Sigmoid colon (tissue), 7 donors: ENCODE results near the gene SMC3. TPM values are rescaled to one million over a fixed set of nuclear protein-coding genes. Genes with fewer than 3 reads are reported as not detected.
"Not testable (repeated sequence)": the region's sequence is repeated elsewhere in the genome, so short reads cannot be mapped to it uniquely, and the experiment has no call there.

Experiments used
- DNase-seq: peaks from one replicate; pipeline ENCODE4 v3.0.0-alpha.2; 2019
- H3K27ac ChIP-seq, 4 donors: fragments of 200-600 bp; sonication (generic); one replicate each; pipeline ENCODE4 v1.5.1; 2016 to 2019; ENCODE audit warnings: mild to moderate bottlenecking in 1 of 4
- H3K27me3 ChIP-seq, 3 donors: fragments of 200-600 bp; sonication (generic); one replicate each; pipeline ENCODE4 v1.5.1; 2019; ENCODE audit warnings: mild to moderate bottlenecking in 1 of 3
- H3K36me3 ChIP-seq, 4 donors: fragments of 200-600 bp; sonication (generic); one replicate each; pipeline ENCODE4 v1.5.1; 2016 to 2019
- H3K4me1 ChIP-seq, 4 donors: fragments of 200-600 bp; sonication (generic); one replicate each; pipeline ENCODE4 v1.5.1; 2017 to 2019
- H3K4me3 ChIP-seq, 4 donors: fragments of 200-600 bp; sonication (generic); one replicate each; pipeline ENCODE4 v1.5.1; 2017 to 2019; ENCODE audit warnings: mild to moderate bottlenecking in 2 of 4, moderate library complexity in 1 of 4
- H3K9me3 ChIP-seq, 4 donors: fragments of 200-600 bp in 3 of 4; sonication (generic) in 3 of 4; one replicate each; pipeline versions ENCODE4 v1.5.1 to v1.6.1; 2013 to 2019
- EP300 ChIP-seq, 4 donors: sonication (generic); formaldehyde crosslinking; IDR thresholded peaks; one replicate each; pipeline ENCODE4 v1.6.1; 2017; ENCODE audit warnings: antibody characterized with exemption in 4 of 4
- POLR2A ChIP-seq, 2 donors: fragments of 450-650 bp; IDR thresholded peaks; one replicate each; pipeline ENCODE4 v1.6.1; 2016; ENCODE audit warnings: antibody characterized with exemption in 2 of 2, mild to moderate bottlenecking in 2 of 2, moderate library complexity in 2 of 2
- POLR2AphosphoS5 ChIP-seq, 4 donors: sonication (generic); formaldehyde crosslinking; IDR thresholded peaks; one replicate each; pipeline ENCODE4 v1.6.1; 2017; ENCODE audit warnings: antibody characterized with exemption in 4 of 4
- WGBS, 2 donors: extraction: QIAGEN DNeasy Blood & Tissue Kit; methylation state at CpG; one replicate each; pipeline ENCODE4 v1.1.7; 2013; 5-methylcytosine and 5-hydroxymethylcytosine counted together
- intact Hi-C: fragments of 100-400 bp; cut with DNase I; formaldehyde crosslinking; loops from one replicate; pipeline ENCODE4 v1.15.1; 2023
- polyA plus RNA-seq, 3 donors: library from polyadenylated mRNA; stranded (reverse); fragments of 200-250 nt; gene quantifications; one replicate each; pipeline ENCODE4 v1.2.3, GENCODE V29; 2013
- total RNA-seq, 4 donors: library from RNA; depleted of rRNA; stranded (reverse); fragments of >200 nt; gene quantifications; one replicate each; pipeline ENCODE4 v1.1.0, GENCODE V29; 2016
- TF ChIP-seq, protein P1 (sequence below), 4 experiments: fragments of 450-650 bp in 3 of 4; fragments of 200-600 bp in 1 of 4; IDR thresholded peaks; one replicate each; pipeline ENCODE4 v1.5.1; 2016 to 2019; ENCODE audit warnings: antibody characterized with exemption in 4 of 4, mild to moderate bottlenecking in 3 of 4, moderate library complexity in 2 of 4
- donor health status: healthy with polysubstance abuse.
- donor health status: Bipolar disorder and iron deficiency.
- donor health status: healthy.

SMC3 gene
- total and polyA plus RNA-seq, 7 donors: 12.6 to 43.5 (median 27.2) TPM

- no peaks in the 10 kb centered on the region for H3K27me3 ChIP-seq
- no peak overlapping the region for H3K4me3 ChIP-seq
- DNase-seq: no peak
- WGBS, 2 donors: 88 to 97% methylated on average over 4 of the region's 4 CpGs
- H3K4me1 ChIP-seq: peaks cover 0 to 3% (median 0%) of the 10 kb centered on the region in 4 donors
- no peak for TF ChIP-seq POLR2A (IDR thresholded peaks at IDR 0.05)
- no peak for TF ChIP-seq POLR2AphosphoS5 (IDR thresholded peaks at IDR 0.05)
- no peak for TF ChIP-seq EP300 (IDR thresholded peaks at IDR 0.05)
- TF ChIP-seq, protein P1, sequence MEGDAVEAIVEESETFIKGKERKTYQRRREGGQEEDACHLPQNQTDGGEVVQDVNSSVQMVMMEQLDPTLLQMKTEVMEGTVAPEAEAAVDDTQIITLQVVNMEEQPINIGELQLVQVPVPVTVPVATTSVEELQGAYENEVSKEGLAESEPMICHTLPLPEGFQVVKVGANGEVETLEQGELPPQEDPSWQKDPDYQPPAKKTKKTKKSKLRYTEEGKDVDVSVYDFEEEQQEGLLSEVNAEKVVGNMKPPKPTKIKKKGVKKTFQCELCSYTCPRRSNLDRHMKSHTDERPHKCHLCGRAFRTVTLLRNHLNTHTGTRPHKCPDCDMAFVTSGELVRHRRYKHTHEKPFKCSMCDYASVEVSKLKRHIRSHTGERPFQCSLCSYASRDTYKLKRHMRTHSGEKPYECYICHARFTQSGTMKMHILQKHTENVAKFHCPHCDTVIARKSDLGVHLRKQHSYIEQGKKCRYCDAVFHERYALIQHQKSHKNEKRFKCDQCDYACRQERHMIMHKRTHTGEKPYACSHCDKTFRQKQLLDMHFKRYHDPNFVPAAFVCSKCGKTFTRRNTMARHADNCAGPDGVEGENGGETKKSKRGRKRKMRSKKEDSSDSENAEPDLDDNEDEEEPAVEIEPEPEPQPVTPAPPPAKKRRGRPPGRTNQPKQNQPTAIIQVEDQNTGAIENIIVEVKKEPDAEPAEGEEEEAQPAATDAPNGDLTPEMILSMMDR (IDR thresholded peaks at IDR 0.05): no peak
- H3K9me3 ChIP-seq: no peaks in the 10 kb centered on the region
- intact Hi-C loops: no loop called here
- no peak overlapping the region for H3K27ac ChIP-seq
- peaks cover 6 to 96% (median 33%) of the 10 kb centered on the region in 4 donors for H3K36me3 ChIP-seq
Observed at GRCh38 chr10:110601581-110601980, 34.1 kb downstream of the SMC3 start.

DNA sequence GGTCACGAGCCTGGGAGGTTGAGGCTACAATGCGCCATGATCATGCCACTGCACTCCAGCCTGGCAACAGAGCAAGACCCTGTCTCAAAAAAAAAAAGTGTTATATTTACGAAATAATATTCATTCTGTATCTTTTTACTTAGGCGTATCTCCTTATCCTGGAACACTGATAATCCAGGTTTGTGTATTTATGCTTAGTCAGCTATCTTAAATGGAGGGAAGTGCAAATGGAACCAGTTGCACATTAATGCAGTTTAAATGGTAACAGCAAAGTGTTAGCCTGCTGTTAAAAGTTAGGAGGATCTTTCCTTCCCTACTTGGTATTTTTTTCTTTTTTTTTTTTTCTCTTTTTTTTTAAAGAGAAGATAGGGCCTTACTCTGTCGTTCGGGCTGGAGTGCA is 40.6 kb downstream of the SMC3 start:
- TF ChIP-seq, protein P1 (IDR thresholded peaks at IDR 0.05): no peak
- TF ChIP-seq POLR2A (IDR thresholded peaks at IDR 0.05) (no peak), EP300 (IDR thresholded peaks at IDR 0.05) (no peak), POLR2AphosphoS5 (IDR thresholded peaks at IDR 0.05) (no peak)
- 85 to 88% methylated on average over 6 of the region's 6 CpGs for WGBS, 2 donors
- intact Hi-C loops: no loop called here

GRCh38 chr10:110609605-110610004 is 42.1 kb downstream of the SMC3 start:
- Histone ChIP-seq H3K36me3 (peaks cover 0 to 21% (median under 1%) of the 10 kb centered on the region in 4 donors), H3K27ac (no peak overlapping the region), H3K9me3 (no peaks in the 10 kb centered on the region), H3K27me3 (no peaks in the 10 kb centered on the region), H3K4me3 (no peak overlapping the region), H3K4me1 (no peaks in the 10 kb centered on the region)
- peak; percentile 54 for DNase-seq
- intact Hi-C loops: loop anchor here (2.0 to 5.0 kb wide), 3 partner anchors 63 to 283 kb away; no protein-coding TSS in a partner anchor
- WGBS, 2 donors: 16 to 39% methylated on average over 2 of the region's 2 CpGs
- TF ChIP-seq POLR2AphosphoS5 (IDR thresholded peaks at IDR 0.05): no peak
- TF ChIP-seq POLR2A (IDR thresholded peaks at IDR 0.05): no peak
- no peak for TF ChIP-seq EP300 (IDR thresholded peaks at IDR 0.05)
- TF ChIP-seq, protein P1 (IDR thresholded peaks at IDR 0.05): no peak

More for the DNA sequence above, 40.6 kb downstream of the SMC3 start:
- Histone ChIP-seq H3K36me3 (peaks cover 6 to 37% (median 10%) of the 10 kb centered on the region in 4 donors), H3K27me3 (no peaks in the 10 kb centered on the region), H3K9me3 (no peaks in the 10 kb centered on the region), H3K27ac (no peak overlapping the region), H3K4me3 (no peak overlapping the region), H3K4me1 (no peaks in the 10 kb centered on the region)
- DNase-seq: no peak

GRCh38 chr10:110610308-110610774 is 42.8 kb downstream of the SMC3 start:
- TF ChIP-seq POLR2AphosphoS5 (IDR thresholded peaks at IDR 0.05) (peak in 1 of 4 donors; percentile 22), EP300 (IDR thresholded peaks at IDR 0.05) (no peak), POLR2A (IDR thresholded peaks at IDR 0.05) (no peak)
- TF ChIP-seq, protein P1 (IDR thresholded peaks at IDR 0.05): peak; percentile 38 to 82 (median 66)
- Histone ChIP-seq H3K27me3 (no peaks in the 10 kb centered on the region), H3K36me3 (peaks cover 0 to 14% (median 0%) of the 10 kb centered on the region in 4 donors), H3K4me1 (no peaks in the 10 kb centered on the region), H3K27ac (no peak overlapping the region), H3K9me3 (no peaks in the 10 kb centered on the region), H3K4me3 (no peak overlapping the region)
- intact Hi-C loops: loop anchor here (2.0 to 5.0 kb wide), 3 partner anchors 62 to 282 kb away; no protein-coding TSS in a partner anchor
- DNase-seq: no peak
- 22 to 25% methylated on average over 3 of the region's 3 CpGs for WGBS, 2 donors

- H3K36me3 ChIP-seq, H3K27me3 ChIP-seq, DNase-seq, H3K9me3 ChIP-seq, H3K4me3 ChIP-seq, H3K27ac ChIP-seq, H3K4me1 ChIP-seq: not testable (repeated sequence)
- WGBS, 2 donors: 79 to 80% methylated on average over 3 of the region's 3 CpGs
- intact Hi-C loops: loop anchor here (2.0 to 5.0 kb wide), 3 partner anchors 62 to 282 kb away; no protein-coding TSS in a partner anchor
Observed at GRCh38 chr10:110610781-110611180, 43.3 kb downstream of the SMC3 start.
